HL-60 (cell line): Measurements from ENCODE around the gene RIBC2.

Source experiments
- DNase-seq, 2 experiments: peaks; one replicate each; pipeline ENCODE4 v3.0.0-alpha.2; 2010 to 2020; ENCODE audit warnings: low read depth in 1 of 2, low spot score in 1 of 2
- H3K27ac ChIP-seq: fragments of 250-450 bp; sonication (Bioruptor Pico); replicated peaks from 2 replicates; pipeline ENCODE4 v1.5.1; 2020; ENCODE audit warnings: mild to moderate bottlenecking, moderate library complexity
- H3K27me3 ChIP-seq: fragments of 250-450 bp; sonication (Bioruptor Pico); 2 replicates; pipeline ENCODE4 v1.5.1; 2021; ENCODE audit warnings: mild to moderate bottlenecking, moderate library complexity; ENCODE audit not compliant: insufficient read depth, poor library complexity, severe bottlenecking
- H3K4me3 ChIP-seq: replicated peaks from 2 replicates; pipeline ENCODE4 v1.5.1; 2011; ENCODE audit warnings: mild to moderate bottlenecking, control low read depth, low read length; ENCODE audit not compliant: insufficient read depth
- GABPA ChIP-seq: IDR thresholded peaks from 2 replicates; pipeline ENCODE4 v1.6.1; 2012; ENCODE audit warnings: low read depth
- POLR2AphosphoS5 ChIP-seq: IDR thresholded peaks from 2 replicates; pipeline ENCODE4 v1.6.1; 2012; ENCODE audit warnings: low read depth
- SPI1 ChIP-seq: IDR thresholded peaks from 2 replicates; pipeline ENCODE4 v1.6.1; 2012; ENCODE audit warnings: low read depth, mild to moderate bottlenecking, borderline replicate concordance
- TF ChIP-seq, protein P1 (sequence below): IDR thresholded peaks from one replicate; pipeline ENCODE4 v1.5.1; 2011; ENCODE audit warnings: low read length, control low read depth, inconsistent platforms; ENCODE audit not compliant: insufficient read depth
- TF ChIP-seq, protein P2 (sequence below): IDR thresholded peaks from 2 replicates; pipeline ENCODE4 v1.6.1; 2012; ENCODE audit warnings: low read depth; ENCODE audit not compliant: insufficient replicate concordance

RIBC2 gene

DNA sequence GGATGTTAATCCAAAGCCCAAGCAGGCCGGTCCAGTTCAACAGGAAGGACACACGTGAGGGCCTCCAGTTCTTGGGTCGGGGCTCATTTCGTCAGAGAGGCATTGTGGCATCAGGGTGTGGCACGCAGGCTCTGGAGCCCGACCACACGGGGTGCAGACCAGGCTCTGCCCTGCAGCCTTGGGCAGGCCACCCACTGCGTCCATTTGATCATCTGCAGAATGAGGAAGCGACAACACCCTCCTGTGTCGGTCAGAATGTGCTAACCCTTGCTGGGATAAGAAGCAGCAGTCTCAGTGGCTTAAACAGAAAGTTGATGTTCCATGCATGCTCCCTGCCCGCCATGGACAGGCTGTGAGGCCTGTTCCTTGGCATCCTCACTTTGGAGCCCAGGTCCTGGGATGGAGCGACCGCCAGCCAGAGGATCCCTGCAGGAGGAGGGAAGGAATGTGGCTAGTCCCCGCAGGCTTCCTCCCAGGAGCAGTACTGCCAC, 10.8 kb downstream of the RIBC2 start:
- H3K27ac ChIP-seq = peak overlapping the region; percentile 50
- TF ChIP-seq SPI1 (peak; percentile 73; the same call in 1 of the 2 replicates), GABPA (no peak)
- TF ChIP-seq, protein P1, sequence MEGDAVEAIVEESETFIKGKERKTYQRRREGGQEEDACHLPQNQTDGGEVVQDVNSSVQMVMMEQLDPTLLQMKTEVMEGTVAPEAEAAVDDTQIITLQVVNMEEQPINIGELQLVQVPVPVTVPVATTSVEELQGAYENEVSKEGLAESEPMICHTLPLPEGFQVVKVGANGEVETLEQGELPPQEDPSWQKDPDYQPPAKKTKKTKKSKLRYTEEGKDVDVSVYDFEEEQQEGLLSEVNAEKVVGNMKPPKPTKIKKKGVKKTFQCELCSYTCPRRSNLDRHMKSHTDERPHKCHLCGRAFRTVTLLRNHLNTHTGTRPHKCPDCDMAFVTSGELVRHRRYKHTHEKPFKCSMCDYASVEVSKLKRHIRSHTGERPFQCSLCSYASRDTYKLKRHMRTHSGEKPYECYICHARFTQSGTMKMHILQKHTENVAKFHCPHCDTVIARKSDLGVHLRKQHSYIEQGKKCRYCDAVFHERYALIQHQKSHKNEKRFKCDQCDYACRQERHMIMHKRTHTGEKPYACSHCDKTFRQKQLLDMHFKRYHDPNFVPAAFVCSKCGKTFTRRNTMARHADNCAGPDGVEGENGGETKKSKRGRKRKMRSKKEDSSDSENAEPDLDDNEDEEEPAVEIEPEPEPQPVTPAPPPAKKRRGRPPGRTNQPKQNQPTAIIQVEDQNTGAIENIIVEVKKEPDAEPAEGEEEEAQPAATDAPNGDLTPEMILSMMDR = no peak

DNA sequence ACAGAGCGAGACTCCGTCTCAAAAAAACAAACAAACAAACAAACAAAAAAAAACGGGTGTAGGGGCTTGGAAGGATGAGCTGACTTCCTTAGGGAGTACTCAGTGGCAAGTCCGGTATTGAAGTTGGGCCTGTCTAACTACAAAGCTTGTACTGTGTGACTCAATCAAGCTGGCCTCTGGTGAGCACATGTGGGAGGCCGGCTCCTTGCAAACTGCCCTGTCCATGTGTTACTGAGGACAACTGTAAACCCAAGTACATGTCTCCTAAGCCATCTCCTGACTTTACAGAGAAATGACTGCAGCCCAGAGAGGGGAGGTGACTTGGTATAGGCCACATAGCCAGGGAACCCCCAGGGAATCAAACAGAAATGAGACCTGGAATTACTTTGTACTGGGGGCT, 11.6 kb downstream of the RIBC2 start:
- TF ChIP-seq POLR2AphosphoS5 (no peak), GABPA (no peak), SPI1 (no peak)
- TF ChIP-seq, protein P2, sequence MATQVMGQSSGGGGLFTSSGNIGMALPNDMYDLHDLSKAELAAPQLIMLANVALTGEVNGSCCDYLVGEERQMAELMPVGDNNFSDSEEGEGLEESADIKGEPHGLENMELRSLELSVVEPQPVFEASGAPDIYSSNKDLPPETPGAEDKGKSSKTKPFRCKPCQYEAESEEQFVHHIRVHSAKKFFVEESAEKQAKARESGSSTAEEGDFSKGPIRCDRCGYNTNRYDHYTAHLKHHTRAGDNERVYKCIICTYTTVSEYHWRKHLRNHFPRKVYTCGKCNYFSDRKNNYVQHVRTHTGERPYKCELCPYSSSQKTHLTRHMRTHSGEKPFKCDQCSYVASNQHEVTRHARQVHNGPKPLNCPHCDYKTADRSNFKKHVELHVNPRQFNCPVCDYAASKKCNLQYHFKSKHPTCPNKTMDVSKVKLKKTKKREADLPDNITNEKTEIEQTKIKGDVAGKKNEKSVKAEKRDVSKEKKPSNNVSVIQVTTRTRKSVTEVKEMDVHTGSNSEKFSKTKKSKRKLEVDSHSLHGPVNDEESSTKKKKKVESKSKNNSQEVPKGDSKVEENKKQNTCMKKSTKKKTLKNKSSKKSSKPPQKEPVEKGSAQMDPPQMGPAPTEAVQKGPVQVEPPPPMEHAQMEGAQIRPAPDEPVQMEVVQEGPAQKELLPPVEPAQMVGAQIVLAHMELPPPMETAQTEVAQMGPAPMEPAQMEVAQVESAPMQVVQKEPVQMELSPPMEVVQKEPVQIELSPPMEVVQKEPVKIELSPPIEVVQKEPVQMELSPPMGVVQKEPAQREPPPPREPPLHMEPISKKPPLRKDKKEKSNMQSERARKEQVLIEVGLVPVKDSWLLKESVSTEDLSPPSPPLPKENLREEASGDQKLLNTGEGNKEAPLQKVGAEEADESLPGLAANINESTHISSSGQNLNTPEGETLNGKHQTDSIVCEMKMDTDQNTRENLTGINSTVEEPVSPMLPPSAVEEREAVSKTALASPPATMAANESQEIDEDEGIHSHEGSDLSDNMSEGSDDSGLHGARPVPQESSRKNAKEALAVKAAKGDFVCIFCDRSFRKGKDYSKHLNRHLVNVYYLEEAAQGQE = no peak
- TF ChIP-seq, protein P1 = no peak
- Histone ChIP-seq H3K27ac (peak overlapping the region; percentile 50; the same call in 1 of the 2 replicates), H3K27me3 (no peaks in the 10 kb centered on the region), H3K4me3 (no peak overlapping the region)
- no peak for DNase-seq

More for the DNA sequence above, 10.8 kb downstream of the RIBC2 start:
- Histone ChIP-seq H3K27me3 (no peaks in the 10 kb centered on the region), H3K4me3 (no peak overlapping the region)
- peak; percentile 62 to 81 for DNase-seq

DNA sequence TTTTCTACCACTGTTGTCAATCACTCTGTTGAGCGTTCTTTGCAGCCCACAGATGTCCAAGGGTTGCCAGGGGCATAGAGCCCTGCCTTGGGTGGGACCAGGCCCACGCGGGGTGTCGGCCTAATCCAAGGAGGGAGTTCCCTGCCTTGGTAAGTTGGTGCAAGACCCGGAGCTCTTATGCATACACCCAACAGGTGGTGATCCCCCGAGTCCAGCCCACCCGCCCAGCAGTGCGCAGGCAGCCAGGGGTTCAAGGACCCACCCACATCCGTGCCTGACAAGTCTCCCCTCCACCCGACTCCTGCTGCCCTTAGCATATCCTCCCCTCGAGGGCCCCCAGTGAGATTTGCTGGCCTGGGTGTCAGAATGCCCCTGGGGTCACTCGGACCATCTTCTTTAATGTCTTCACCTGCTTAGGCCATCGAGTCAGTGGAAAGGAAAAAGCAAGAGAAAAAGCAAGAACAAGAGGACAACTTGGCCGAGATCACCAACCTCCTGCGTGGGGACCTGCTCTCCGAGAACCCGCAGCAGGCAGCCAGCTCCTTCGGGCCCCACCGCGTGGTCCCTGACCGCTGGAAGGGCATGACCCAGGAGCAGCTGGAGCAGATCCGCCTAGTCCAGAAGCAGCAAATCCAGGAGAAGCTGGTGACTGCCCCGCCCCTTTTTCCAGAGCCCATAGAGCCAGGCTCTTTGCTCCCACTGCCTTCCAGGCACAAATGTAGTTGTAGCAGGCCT, 12.2 kb downstream of the RIBC2 start:
- no peak for DNase-seq
- Histone ChIP-seq H3K4me3 (no peak overlapping the region), H3K27ac (no peak overlapping the region), H3K27me3 (no peaks in the 10 kb centered on the region)
- TF ChIP-seq POLR2AphosphoS5 (no peak), SPI1 (no peak)

DNA sequence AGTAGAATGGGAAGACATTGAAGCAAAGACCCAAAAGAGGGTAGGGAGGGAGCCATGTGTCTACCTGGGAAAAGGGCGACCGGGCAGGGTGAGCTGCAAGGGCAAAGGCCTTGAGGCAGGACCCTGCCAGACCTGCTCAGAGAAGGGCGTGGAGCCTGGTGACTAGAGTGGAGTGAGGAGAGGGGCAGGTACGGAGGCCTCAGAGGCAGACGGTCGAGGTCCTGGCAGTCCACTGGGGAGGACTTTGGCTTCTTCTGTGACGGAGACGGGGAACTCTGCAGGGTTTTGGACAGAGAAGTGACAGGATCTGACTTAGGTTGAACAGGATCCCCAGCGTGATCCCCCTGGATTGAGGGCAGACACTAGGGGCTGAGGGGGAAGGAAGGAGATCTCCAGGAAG, 12.9 kb downstream of the RIBC2 start:
- no peak overlapping the region for H3K4me3 ChIP-seq
- DNase-seq = no peak
- H3K27ac ChIP-seq = no peak overlapping the region
- TF ChIP-seq POLR2AphosphoS5 (no peak), GABPA (no peak), SPI1 (no peak)
- TF ChIP-seq, protein P2 = no peak
- TF ChIP-seq, protein P1 = no peak
- no peaks in the 10 kb centered on the region for H3K27me3 ChIP-seq
